UCSD-AML1 (cell line): ENCODE results near the gene BEST2.

Experiments
- DNase-seq: peaks from one replicate; lab custom pipeline; 2025; ENCODE audit not compliant: unreplicated experiment; lab: John Stamatoyannopoulos, UW

The BEST2 gene

DNA sequence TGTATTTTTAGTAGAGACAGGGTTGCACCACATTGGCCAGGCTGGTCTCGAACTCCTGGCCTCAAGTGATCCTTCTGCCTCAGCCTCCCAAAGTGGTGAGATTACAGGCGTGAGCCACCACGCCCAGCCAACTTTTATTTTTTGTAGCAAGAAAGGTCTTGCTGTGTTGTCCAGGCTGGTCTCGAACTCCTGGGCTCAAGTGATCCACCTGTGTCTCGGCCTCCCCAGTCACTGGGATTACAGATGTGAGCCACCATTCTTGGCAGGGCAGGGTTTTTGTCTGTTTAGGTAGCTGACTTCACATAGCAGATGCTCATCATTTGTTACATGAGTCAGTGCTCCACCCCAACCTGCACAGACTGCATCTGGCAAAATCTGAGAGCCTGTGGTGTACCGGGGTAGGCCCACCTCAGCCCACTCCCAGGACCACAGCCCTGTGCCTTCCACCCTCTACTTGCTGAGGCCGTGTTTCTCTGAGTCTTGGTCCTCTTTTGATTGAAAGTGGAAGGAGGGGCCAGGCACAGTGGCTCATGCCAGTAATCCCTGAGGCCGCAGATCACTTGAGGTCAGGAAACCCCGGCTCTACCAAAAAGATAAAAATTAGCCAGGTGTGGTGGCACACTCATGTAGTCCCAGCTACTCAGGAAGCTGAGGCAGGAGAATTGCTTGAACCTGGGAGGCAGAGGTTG lies 23.7 kb upstream of the BEST2 start:
- no peak for DNase-seq

DNA sequence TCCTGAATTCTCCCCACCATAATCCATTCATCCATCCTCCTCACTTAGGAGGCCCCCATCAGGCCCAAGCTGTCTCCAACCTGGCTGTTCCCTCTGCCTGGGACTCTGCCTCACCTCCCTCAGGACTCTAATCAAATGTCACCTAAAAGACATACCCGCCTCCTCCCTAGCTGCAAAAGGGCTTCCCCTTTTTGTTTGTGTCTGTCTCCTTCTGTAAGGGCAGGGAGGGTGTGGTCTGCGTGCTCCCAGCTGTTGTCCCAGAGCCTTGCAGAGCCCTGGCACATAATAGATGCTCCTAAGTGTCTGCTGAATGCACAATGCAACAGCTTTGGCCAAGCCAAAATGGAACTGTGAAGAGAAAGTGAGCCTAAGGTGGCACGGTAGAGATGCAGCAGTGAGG lies 21.5 kb upstream of the BEST2 start:
- DNase-seq: no peak

DNA sequence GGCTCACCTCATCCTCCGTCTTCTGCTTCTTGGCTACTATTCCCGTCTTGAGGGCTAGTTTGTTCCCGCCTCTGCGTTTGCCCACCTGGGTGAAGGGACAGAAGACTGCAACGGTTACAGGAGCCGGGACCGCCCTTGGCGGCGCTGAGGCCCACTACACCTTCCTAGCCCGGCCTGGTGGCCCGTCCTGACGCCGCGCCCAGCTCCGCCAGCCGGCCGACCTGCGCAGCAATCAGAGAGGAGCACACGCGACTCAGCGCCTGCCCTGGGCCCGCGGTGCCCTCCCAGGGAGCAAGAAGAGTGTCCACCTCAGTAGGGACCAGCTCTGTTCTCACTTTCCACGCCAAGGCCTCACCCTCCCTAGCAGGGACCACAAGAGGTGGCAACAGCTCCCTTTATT lies 20.3 kb upstream of the BEST2 start:
- no peak for DNase-seq

DNA sequence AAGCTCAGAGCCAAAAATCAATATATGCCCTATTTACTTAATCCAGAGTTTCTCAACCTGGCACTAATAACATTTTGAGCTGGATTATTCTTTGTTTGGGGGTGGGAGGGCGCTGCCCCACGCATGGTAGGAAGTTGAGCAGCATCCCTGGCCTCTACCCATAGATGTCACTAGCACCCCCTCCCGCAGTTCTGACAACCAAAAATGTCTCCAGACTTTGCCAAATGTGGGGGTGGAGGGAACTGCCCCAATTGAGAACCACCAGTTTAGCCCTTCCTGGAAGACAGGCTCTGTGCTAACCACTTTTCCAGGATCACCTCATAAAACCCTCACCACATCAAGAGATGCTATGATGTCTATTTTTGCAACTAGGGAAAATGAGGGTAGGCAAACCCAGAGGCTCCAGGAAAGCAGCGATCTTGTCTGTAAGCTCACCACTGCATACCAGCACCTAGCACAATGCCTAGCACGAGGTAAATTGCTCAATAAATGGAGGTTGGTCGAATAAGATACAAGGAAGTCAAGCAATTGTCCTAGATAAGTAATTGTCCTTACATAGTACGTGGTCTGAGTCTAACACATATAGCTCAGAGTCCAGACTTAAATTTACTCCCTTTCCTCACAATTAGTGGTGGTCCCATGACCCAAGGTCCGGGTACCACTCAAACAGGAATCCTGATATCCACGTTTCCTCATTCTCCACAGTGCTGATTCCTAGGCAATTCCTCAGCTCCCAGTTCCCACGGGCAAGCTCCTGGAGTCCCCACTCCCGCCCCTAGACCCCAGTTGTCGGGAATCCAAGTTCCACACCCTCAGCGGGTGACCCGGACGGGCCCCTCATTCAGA lies 18.0 kb upstream of the BEST2 start:
- no peak for DNase-seq

DNA sequence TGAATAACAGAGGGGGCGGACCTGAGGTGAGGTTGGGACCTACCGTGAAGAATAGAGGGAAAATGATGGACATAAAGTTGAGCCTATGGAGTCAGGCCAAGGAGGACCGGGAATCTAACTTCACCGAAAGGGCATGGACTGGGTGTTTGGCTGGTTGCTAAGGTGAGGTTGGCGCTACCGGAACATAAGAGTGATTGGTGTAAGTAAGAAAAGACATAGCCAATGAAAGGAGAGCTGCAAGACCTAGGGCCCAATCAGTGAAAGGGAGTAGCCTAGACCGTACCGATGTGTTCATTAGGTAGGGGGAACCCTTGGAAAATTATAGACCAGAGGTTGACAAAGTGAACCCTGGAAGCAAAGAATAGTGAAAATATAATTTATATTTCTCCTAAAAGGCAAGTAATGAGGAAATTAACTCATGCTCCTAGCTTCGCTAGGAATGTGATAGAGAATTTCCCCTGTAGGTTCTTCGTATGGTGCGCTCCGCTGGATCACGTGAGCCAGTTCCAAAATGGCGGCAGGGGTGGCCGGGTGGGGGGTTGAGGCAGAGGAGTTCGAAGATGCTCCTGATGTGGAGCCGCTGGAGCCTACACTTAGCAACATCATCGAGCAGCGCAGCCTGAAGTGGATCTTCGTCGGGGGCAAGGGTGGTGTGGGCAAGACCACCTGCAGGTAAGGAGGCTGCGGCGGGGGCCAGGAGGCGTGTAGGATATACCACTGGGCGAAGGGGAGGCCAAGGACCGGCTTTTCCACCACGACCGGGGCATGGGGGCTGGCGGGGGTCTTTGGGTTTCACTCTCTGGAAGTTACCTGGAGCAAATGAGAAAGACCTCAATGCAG lies 14.4 kb upstream of the BEST2 start, which contains the start of gene GET3:
Gene GET3 (plus strand): TSS at position 503 of the 840 bp plus-strand sequence. CDS start 9 bp downstream, at position 512.
- DNase-seq: peak; percentile 87

DNA sequence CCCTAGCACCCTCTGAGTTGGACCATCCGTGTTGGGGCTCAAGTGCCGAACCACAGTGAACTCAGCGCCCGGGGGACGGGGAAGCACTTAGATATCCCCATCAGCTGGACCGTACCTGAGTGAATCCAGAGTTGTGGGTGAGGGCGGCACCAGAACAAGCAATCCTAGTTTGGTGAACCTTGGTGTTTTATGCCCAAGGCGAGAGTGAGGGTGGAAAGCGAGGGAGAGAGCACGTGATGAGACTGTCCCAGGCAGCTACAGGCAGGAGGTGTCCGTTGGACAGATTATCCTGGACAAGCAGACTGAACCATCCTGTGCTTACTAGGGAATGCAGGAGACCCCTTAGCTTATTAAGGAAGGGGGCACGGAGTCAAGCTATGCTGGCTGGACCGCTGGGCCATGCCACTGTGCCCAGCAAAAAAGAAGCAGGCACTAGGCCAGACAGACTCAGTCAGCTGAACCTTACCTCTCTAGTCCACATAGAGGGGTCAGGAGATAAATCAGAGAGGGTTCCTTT lies 13.7 kb upstream of the BEST2 start:
- DNase-seq: no peak

DNA sequence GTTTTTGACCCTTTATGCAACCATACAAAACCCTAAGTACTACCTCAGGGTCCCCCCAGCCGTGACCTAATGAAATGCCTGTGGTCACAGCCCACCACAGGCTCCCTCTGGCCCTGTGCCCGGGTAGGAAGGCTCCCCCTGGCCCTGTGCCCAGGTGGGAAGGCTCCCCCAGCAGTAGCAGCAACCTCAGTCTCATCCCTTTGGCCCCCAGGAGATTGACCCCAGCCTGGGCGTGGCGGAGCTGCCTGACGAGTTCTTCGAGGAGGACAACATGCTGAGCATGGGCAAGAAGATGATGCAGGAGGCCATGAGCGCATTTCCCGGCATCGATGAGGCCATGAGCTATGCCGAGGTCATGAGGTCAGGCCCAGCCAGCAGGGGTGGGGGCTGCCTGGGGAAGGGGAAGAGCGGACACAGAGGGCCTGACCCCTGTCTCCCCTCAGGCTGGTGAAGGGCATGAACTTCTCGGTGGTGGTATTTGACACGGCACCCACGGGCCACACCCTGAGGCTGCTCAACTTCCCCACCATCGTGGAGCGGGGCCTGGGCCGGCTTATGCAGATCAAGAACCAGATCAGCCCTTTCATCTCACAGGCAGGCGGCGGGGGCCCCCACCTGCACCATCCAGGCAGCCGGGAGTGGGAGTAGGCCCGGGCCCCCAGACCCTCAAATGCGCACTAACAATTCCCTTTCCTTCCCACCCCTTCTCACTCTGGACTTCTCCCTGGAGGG lies 6.3 kb upstream of the BEST2 start:
- no peak for DNase-seq

DNA sequence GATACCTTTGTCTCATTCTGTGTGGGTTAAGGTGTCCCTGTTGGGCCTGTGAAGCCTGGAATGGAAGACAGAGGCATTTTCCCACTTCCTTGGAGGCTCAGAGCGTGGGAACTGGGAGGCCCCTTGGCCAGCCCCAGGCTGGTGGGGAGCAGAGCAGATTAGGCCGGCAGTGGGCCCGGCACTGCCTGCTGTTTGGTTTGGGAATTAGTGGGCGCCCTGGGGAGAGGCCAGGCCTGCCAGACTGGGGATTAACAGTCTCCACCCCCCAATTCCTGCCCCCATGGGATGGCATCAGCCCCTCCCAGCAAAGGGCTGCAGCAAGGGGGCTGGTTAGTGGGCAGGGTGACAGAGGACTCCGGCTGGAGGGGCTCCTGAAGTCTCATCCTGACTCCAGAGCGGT lies 3.1 kb upstream of the BEST2 start:
- DNase-seq: no peak

DNA sequence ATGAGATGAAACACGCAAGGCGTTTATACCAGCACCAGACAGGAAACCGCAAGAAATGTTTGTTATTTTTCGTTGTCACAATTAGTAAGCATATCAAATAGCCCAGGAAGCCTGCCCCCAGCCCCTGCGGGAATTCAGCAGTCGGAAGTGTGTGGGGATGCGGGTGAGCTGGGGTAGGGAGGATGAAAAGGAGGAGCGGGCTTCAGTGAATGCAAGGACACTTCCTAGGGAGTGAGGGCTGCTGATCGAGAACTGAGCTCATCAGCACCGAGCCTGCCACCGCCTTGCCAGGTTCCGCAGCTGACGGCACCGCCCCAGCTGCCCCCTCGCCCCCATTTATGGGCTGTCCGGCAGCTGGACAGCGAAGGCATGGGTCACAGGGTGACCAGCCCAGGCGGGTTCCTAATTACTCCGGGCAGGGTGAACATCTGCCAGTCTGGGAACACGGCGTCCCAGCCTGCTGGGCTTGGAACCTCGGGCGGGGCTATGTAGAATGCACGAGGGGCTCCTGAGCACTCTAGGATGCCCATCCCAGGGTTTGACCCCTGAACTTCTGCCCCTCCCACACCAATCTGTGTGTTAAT lies 1.6 kb upstream of the BEST2 start:
- DNase-seq: no peak

DNA sequence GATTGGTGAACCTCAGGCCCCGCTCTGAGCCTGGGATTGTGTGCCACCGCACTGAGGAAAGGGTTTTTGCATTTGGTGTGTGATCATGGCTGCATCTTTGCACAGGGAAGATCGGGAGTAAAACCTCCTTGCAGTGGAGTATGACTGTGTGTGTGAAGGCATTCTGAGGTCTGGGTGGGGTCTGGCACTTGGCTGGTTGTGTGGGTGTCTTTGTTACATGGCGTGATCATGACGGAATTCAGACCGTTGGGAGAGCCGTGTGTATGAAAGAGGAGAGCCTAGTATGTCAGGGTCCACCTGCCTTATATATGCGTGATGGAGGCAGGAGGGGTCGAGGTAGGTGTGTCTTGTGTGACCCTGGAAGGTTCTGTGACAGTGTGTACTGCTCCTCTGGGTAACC lies 740 bp upstream of the BEST2 start:
- DNase-seq: no peak

DNA sequence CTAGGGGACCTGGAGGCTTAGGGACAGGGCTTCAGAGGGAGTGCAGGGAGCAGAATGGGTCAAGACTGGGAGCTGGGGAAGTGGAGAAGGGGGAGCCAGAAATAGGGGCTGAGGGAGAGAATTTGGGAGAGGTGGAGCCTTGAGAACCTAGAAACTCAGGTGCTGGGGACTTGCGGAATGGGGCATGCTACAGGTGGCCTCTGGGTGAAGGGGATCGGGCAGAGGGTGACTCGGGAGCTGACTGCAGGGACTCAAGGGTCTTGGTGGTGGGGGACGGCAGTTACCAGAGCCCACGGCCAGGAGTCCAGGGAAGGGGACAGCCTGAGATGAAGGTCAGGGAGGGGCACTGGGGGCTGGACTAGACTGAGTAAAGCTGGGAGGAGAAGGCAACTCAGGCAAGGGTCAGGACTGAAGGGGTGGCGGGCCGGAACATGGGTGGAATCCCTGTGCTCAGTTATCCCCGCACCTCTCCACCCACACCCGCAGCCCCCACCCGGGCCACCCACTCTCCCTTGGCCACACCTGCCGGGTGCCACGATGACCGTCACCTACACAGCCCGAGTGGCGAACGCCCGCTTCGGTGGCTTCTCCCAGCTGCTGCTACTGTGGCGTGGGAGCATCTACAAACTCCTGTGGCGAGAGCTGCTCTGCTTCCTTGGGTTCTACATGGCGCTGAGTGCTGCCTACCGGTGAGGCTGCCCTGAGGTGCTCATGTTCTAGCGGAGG lies 628 bp downstream of the BEST2 start:
- DNase-seq: no peak

DNA sequence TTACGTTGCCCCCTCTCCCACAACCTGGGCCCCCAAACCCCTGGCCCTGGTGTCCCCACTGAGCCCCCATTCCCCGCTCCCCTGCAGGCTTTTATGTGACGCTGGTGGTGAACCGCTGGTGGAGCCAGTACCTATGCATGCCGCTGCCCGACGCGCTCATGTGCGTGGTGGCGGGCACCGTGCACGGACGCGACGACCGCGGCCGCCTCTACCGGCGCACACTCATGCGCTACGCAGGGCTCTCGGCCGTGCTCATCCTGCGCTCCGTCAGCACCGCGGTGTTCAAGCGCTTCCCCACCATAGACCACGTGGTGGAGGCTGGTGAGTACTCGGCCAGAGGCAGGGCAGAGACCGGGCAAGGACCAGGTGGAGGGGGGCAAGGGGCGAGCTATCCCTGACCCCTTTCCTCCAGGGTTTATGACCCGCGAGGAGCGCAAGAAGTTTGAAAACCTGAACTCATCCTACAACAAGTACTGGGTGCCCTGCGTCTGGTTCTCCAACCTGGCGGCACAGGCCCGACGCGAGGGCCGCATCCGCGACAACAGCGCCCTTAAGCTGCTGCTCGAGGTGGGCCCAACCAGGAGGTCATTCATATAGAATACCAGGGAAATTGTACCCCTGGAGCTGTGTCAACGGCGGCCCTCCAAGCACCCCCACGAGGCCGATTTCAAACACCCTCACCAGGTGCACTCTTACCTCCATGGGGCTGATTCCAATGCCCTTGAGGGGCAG lies 3.0 kb downstream of the BEST2 start:
- no peak for DNase-seq

DNA sequence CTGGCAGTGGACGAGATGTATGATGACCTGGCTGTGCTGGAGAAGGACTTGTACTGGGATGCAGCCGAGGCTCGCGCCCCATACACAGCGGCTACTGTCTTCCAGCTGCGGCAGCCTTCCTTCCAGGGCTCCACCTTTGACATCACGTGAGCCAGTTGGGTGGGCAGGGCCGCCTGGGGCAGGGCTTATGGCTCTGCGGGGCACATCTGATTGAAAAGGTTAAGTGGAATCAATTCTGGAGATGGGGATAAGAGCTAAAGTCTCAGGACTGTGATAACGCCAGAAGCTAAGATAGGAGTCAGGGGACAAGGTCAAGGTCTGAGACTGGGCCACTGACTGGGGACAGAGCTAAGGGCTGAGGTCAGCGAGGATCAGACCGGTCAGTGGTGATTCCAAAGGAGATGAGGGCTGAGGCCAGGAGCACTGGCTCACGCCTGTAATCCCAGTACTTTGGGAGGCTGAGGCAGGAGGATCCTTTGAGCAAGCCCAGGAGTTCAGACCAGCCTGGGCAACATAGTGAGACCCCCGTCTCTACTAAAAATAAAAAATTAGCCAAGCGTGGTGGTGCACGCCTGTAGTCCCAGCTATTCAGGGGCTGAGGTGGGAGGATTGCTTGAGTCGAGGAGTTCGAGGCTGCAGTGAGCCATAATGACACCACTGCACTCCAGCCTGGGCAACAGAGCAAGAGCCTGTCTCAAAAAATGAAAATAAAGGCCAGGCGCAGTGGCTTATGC lies 4.7 kb downstream of the BEST2 start:
- no peak for DNase-seq

DNA sequence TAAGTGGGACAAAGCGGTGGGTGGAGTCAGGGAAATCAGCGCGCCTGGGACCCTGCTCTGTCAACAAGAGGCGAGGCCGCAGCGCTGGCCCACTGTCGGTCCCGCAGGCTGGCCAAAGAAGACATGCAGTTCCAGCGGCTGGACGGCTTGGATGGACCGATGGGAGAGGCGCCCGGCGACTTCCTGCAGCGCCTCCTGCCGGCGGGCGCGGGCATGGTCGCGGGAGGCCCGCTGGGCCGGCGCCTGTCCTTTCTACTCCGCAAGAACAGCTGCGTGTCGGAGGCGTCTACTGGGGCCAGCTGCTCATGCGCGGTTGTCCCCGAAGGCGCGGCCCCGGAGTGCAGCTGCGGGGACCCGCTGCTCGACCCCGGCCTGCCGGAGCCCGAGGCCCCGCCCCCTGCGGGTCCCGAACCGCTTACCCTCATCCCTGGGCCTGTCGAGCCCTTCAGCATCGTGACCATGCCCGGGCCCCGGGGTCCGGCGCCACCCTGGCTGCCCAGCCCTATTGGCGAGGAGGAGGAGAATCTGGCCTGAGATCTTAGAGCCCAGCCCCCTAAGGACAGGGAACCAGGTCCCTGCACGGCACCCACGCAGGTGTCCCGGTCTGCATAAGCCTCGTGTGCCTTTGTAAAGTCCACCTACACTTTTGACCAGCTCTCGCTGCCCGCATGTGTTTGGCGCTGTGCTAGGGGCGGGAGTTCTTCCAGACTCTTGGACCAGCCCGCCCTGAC lies 6.1 kb downstream of the BEST2 start:
- DNase-seq: peak; percentile 78

DNA sequence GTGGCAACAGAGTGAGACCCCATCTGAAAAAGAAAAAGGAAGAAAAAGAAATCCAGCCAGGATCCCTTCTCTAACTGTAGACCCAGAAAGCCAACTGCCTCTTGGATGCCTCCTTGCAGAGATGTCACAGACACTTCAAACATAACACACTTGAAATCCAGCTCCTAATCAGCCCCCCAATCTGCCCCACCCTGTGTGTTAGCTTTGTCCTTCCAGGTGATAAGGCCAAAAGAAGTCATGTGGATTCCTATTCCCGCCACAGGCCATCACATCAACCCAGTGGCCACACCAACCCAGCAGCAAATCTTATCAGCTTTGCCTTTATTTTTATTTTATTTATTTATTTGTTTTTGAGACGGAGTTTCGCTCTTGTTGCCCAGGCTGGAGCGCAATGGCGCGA lies 8.1 kb downstream of the BEST2 start:
- no peak for DNase-seq

DNA sequence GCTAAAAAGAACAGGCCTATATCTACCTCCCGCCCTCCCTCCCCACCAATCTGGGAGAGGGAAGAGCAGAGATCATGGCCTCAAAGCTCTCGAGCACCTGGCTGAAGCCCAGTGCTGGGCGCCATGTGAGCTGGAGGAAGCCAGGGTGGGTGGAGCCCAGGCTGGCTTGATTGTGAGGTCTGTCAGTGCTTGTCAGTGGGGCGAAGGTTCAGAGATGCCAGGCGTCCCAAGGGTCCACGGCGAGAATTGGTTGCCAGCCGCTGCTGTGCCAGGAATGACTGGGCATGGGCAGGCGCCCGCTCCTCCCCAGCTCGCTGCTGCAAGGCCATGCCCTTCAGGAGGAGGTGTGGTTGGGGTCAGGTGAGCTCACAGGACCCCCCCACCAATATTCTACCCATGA lies 11.5 kb downstream of the BEST2 start:
- no peak for DNase-seq

DNA sequence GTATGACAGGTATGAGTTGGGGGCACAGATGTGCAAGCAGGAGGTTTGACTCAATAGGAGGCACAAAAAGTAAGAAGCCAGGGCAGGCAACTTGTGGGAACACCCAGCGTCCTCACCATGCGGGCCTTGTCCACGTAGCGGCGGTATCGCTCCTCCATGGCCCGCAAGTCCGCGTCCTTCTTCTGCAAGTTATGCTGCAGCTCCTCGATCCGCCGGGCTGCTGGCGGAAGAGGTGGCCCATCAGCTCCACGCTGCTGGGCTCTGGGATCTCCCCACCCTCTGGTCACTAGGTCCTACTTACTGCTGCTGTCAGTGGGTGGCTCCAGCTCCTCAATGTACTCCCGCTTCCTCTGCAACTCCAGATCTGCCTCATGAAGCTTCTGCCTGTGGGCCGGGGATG lies 13.1 kb downstream of the BEST2 start:
- no peak for DNase-seq

DNA sequence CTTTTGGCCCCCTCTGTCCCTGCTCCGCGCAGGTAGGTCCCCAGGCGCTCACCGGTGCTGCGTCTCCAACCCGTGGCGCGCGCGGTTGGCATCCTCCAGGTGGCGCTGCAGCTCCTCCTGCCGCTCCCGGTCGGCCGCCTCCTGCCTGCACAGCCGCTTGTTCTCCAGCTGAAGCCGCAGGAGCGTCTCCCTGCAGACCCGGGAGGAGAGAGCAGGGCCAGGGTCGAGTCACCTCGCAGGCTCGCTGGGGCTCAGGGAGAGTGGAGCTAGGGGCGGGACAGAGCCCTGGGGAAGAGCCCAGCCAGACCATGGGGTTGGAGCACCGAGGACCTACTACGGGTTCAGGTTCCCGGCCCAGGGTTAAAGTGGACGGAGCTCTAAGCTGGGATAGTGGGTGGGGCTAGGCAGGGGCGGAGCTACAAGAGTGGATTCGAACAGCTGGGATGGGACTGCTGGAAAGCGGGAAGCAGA lies 14.5 kb downstream of the BEST2 start:
- DNase-seq: peak; percentile 83
